Activated CD4-positive, CD25-positive, alpha-beta regulatory T cell treated with anti-CD3 and anti-CD28 coated beads, Interleukin-2, amount 50 U/mL, for 24 hours (primary cell): Measurements from ENCODE around the gene ANP32B.

Source experiments
- ATAC-seq, 2 donors: fragments of 150-1000 bp; cut with Tn5 transposase; one replicate each; pipeline ENCODE4 v1.10.0; 2021; ENCODE audit warnings: mild to moderate bottlenecking in 1 of 2, moderate library complexity in 1 of 2

ANP32B gene

GRCh38 chr9:98034593-98035546 lies 51.7 kb downstream of the ANP32B start:
- ATAC-seq: peak; percentile 95

GRCh38 chr9:98037357-98037756 lies 54.2 kb downstream of the ANP32B start:
- no peak for ATAC-seq

GRCh38 chr9:98038958-98039357 lies 55.8 kb downstream of the ANP32B start:
- ATAC-seq: no peak

- no peak for ATAC-seq
Observed at GRCh38 chr9:98039607-98040017, 56.5 kb downstream of the ANP32B start.

- ATAC-seq: no peak
Observed at GRCh38 chr9:98040212-98040611, 57.1 kb downstream of the ANP32B start.

- no peak for ATAC-seq
Observed at GRCh38 chr9:98043915-98044314, 60.8 kb downstream of the ANP32B start.

- peak; percentile 93 to 96 for ATAC-seq
Observed at GRCh38 chr9:98045234-98046179, 62.4 kb downstream of the ANP32B start.

GRCh38 chr9:98046180-98046543 lies 63.0 kb downstream of the ANP32B start:
- no peak for ATAC-seq

GRCh38 chr9:98047002-98047401 lies 63.9 kb downstream of the ANP32B start:
- no peak for ATAC-seq

GRCh38 chr9:98049288-98050072 lies 66.3 kb downstream of the ANP32B start:
- no peak for ATAC-seq

GRCh38 chr9:98050351-98050750 lies 67.2 kb downstream of the ANP32B start:
- ATAC-seq: no peak

GRCh38 chr9:98054376-98054951 lies 71.3 kb downstream of the ANP32B start:
- ATAC-seq: no peak

- peak; percentile 97 for ATAC-seq
Observed at GRCh38 chr9:98056269-98057137, 73.4 kb downstream of the ANP32B start, which contains the start of gene NANS. TSS of gene NANS (plus strand) at chr9:98056732. CDS start at chr9:98056809, 77 bp downstream.

GRCh38 chr9:98057138-98057799 lies 74.1 kb downstream of the ANP32B start:
- no peak for ATAC-seq

GRCh38 chr9:98062161-98062560 lies 79.0 kb downstream of the ANP32B start:
- no peak for ATAC-seq

- no peak for ATAC-seq
Observed at GRCh38 chr9:98064623-98065392, 81.7 kb downstream of the ANP32B start.
